Activated naive CD8-positive, alpha-beta T cell (primary cell): ENCODE measurements around the gene PRSS22.
A peak's percentile ranks its signal among the peaks of the same experiment; 100 is the strongest.

Source experiments
- H3K27ac Mint-ChIP-seq: one replicate; pipeline ENCODE4 v1.8.0; 2021; ENCODE audit warnings: mixed read lengths
- H3K27me3 Mint-ChIP-seq: one replicate; pipeline ENCODE4 v1.8.0; 2021; ENCODE audit warnings: mixed read lengths
- H3K36me3 Mint-ChIP-seq: one replicate; pipeline ENCODE4 v1.8.0; 2021; ENCODE audit warnings: mixed read lengths
- H3K4me1 Mint-ChIP-seq: one replicate; pipeline ENCODE4 v1.8.0; 2021; ENCODE audit warnings: low read depth, mixed read lengths
- H3K4me3 Mint-ChIP-seq: one replicate; pipeline ENCODE4 v1.8.0; 2021; ENCODE audit warnings: mild to moderate bottlenecking, mixed read lengths
- H3K9me3 Mint-ChIP-seq: one replicate; pipeline ENCODE4 v1.8.0; 2021; ENCODE audit warnings: low read depth, mixed read lengths

Gene PRSS22

GRCh38 chr16:2895813-2896212, 37.8 kb upstream of the PRSS22 start:
- no peaks in the 10 kb centered on the region for H3K9me3 Mint-ChIP-seq

GRCh38 chr16:2894231-2894630, 36.3 kb upstream of the PRSS22 start:
- H3K4me3 Mint-ChIP-seq, result no peak overlapping the region
- H3K27ac Mint-ChIP-seq, result no peak overlapping the region
- no peaks in the 10 kb centered on the region for H3K4me1 Mint-ChIP-seq
- H3K27me3 Mint-ChIP-seq, result no peaks in the 10 kb centered on the region
- H3K36me3 Mint-ChIP-seq, result no peaks in the 10 kb centered on the region
- H3K9me3 Mint-ChIP-seq, result no peaks in the 10 kb centered on the region

More at GRCh38 chr16:2895813-2896212, 37.8 kb upstream of the PRSS22 start:
- no peak overlapping the region for H3K27ac Mint-ChIP-seq
- H3K4me1 Mint-ChIP-seq, result no peaks in the 10 kb centered on the region
- no peaks in the 10 kb centered on the region for H3K36me3 Mint-ChIP-seq
- H3K4me3 Mint-ChIP-seq, result no peak overlapping the region
- no peaks in the 10 kb centered on the region for H3K27me3 Mint-ChIP-seq

GRCh38 chr16:2884041-2884451, 26.1 kb upstream of the PRSS22 start:
- H3K36me3 Mint-ChIP-seq, result no peaks in the 10 kb centered on the region
- H3K27me3 Mint-ChIP-seq, result no peaks in the 10 kb centered on the region
- no peaks in the 10 kb centered on the region for H3K9me3 Mint-ChIP-seq
- peak overlapping the region; percentile 87 for H3K4me3 Mint-ChIP-seq
- H3K27ac Mint-ChIP-seq, result peak overlapping the region; percentile 82
- peaks cover 13% of the 10 kb centered on the region for H3K4me1 Mint-ChIP-seq

GRCh38 chr16:2883458-2883908, 25.5 kb upstream of the PRSS22 start:
- no peaks in the 10 kb centered on the region for H3K9me3 Mint-ChIP-seq
- peak overlapping the region; percentile 87 for H3K4me3 Mint-ChIP-seq
- H3K36me3 Mint-ChIP-seq, result no peaks in the 10 kb centered on the region
- H3K4me1 Mint-ChIP-seq, result peaks cover 12% of the 10 kb centered on the region
- H3K27me3 Mint-ChIP-seq, result no peaks in the 10 kb centered on the region
- H3K27ac Mint-ChIP-seq, result peak overlapping the region; percentile 82

- H3K27ac Mint-ChIP-seq, result peak within 1 kb of the TSS; percentile 88
- peak within 1 kb of the TSS; percentile 91 for H3K4me3 Mint-ChIP-seq
- no peaks in the 10 kb centered on the region for H3K9me3 Mint-ChIP-seq
- H3K36me3 Mint-ChIP-seq, result no peaks in the 10 kb centered on the region
- no peaks in the 10 kb centered on the region for H3K27me3 Mint-ChIP-seq
- peaks cover 11% of the 10 kb centered on the region for H3K4me1 Mint-ChIP-seq
Measured at GRCh38 chr16:2882650-2883457, 24.9 kb upstream of the PRSS22 start, which contains the start of gene FLYWCH2. Gene FLYWCH2, plus strand, starts transcription at chr16:2883215. Its CDS starts 13,235 bp downstream, at chr16:2896450.

GRCh38 chr16:2881783-2882649, 24.0 kb upstream of the PRSS22 start:
- H3K36me3 Mint-ChIP-seq, result no peaks in the 10 kb centered on the region
- peaks cover 11% of the 10 kb centered on the region for H3K4me1 Mint-ChIP-seq
- no peaks in the 10 kb centered on the region for H3K9me3 Mint-ChIP-seq
- peak overlapping the region; percentile 88 for H3K27ac Mint-ChIP-seq
- peak overlapping the region; percentile 91 for H3K4me3 Mint-ChIP-seq
- no peaks in the 10 kb centered on the region for H3K27me3 Mint-ChIP-seq

- Mint-ChIP-seq H3K4me3 (no peak overlapping the region), H3K4me1 (peaks cover 5% of the 10 kb centered on the region), H3K27ac (no peak overlapping the region), H3K27me3 (no peaks in the 10 kb centered on the region), H3K36me3 (no peaks in the 10 kb centered on the region), H3K9me3 (no peaks in the 10 kb centered on the region)
Measured at GRCh38 chr16:2879854-2880508, 22.0 kb upstream of the PRSS22 start.

- Mint-ChIP-seq H3K27ac (no peak overlapping the region), H3K9me3 (no peaks in the 10 kb centered on the region), H3K36me3 (no peaks in the 10 kb centered on the region), H3K4me1 (no peaks in the 10 kb centered on the region), H3K27me3 (no peaks in the 10 kb centered on the region), H3K4me3 (no peak overlapping the region)
Measured at GRCh38 chr16:2874912-2875362, 17.0 kb upstream of the PRSS22 start.

- H3K4me1 Mint-ChIP-seq, result no peaks in the 10 kb centered on the region
- no peaks in the 10 kb centered on the region for H3K27me3 Mint-ChIP-seq
- no peak overlapping the region for H3K4me3 Mint-ChIP-seq
- H3K36me3 Mint-ChIP-seq, result no peaks in the 10 kb centered on the region
- H3K27ac Mint-ChIP-seq, result no peak overlapping the region
- no peaks in the 10 kb centered on the region for H3K9me3 Mint-ChIP-seq
Measured at GRCh38 chr16:2874032-2874911, 16.3 kb upstream of the PRSS22 start.

- Mint-ChIP-seq H3K27ac (no peak overlapping the region), H3K4me3 (no peak overlapping the region), H3K27me3 (no peaks in the 10 kb centered on the region), H3K36me3 (no peaks in the 10 kb centered on the region), H3K9me3 (no peaks in the 10 kb centered on the region), H3K4me1 (peaks cover 6% of the 10 kb centered on the region)
Measured at GRCh38 chr16:2871926-2872325, 14.0 kb upstream of the PRSS22 start.

- Mint-ChIP-seq H3K4me3 (peak overlapping the region; percentile 91), H3K27me3 (no peaks in the 10 kb centered on the region), H3K36me3 (no peaks in the 10 kb centered on the region), H3K9me3 (no peaks in the 10 kb centered on the region), H3K4me1 (peaks cover 14% of the 10 kb centered on the region), H3K27ac (peak overlapping the region; percentile 76)
Measured at GRCh38 chr16:2867987-2868789, 10.2 kb upstream of the PRSS22 start.

- no peaks in the 10 kb centered on the region for H3K9me3 Mint-ChIP-seq
- H3K4me1 Mint-ChIP-seq, result peaks cover 14% of the 10 kb centered on the region
- peak overlapping the region; percentile 91 for H3K4me3 Mint-ChIP-seq
- peak overlapping the region; percentile 76 for H3K27ac Mint-ChIP-seq
- no peaks in the 10 kb centered on the region for H3K27me3 Mint-ChIP-seq
- no peaks in the 10 kb centered on the region for H3K36me3 Mint-ChIP-seq
Measured at GRCh38 chr16:2867661-2867986, 9.7 kb upstream of the PRSS22 start.

GRCh38 chr16:2866431-2866830, 8.5 kb upstream of the PRSS22 start:
- H3K4me1 Mint-ChIP-seq, result peaks cover 14% of the 10 kb centered on the region
- H3K27me3 Mint-ChIP-seq, result no peaks in the 10 kb centered on the region
- no peaks in the 10 kb centered on the region for H3K36me3 Mint-ChIP-seq
- H3K9me3 Mint-ChIP-seq, result no peaks in the 10 kb centered on the region
- H3K4me3 Mint-ChIP-seq, result peak overlapping the region; percentile 64
- peak overlapping the region; percentile 29 for H3K27ac Mint-ChIP-seq
